ENCODE data around the gene FAM78A.

Gene FAM78A

DNA sequence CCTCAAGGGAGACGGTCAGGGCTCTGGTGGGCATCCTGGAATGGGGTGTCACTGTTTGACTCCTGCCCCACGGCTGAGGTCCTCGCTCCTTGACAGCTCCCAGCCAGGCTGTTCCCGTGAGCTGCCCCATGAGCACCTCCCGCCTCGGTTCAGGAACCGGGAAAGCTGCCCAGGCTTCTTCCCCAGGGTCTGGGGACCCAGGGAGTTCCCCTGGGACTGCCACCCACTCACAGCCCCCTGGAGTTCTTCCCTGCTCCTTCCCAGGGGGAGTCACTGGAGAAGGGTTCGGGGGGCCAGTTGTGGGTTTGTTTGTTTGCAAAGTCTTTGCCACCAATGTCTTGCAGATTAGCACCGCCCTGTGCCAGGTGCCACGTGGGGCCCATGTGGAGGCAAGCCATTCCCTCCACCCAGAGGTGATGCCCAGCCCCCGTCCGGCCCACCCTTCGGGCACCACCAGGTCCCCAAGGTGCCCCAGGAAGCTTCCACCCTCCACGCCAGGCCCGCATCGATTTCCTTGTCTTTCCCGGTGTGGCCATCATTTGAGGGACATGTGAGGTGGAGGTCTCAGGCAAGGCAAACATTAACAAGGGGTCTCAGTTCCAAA lies 14.6 kb upstream of the FAM78A start:
- ChIA-PET CTCF (no interaction called here), POLR2A (ENCODE audit: low non-redundant PET) (no interaction called here)
- no peak overlapping the region for H3K27ac ChIP-seq
- no peak for DNase-seq (ENCODE audit: low spot score)
- TF ChIP-seq CTCF (conservative IDR thresholded peaks at IDR 0.05; ENCODE audit: low read depth), result no peak

- H3K27ac ChIP-seq, result no peak overlapping the region
- TF ChIP-seq CTCF (conservative IDR thresholded peaks at IDR 0.05; ENCODE audit: low read depth), result no peak
- DNase-seq (ENCODE audit: low spot score), result no peak
- POLR2A ChIA-PET (ENCODE audit: low non-redundant PET), result no interaction called here
- CTCF ChIA-PET, result no interaction called here
These were observed 13.9 kb upstream of the FAM78A start for GRCh38 chr9:131290036-131290766.

DNA sequence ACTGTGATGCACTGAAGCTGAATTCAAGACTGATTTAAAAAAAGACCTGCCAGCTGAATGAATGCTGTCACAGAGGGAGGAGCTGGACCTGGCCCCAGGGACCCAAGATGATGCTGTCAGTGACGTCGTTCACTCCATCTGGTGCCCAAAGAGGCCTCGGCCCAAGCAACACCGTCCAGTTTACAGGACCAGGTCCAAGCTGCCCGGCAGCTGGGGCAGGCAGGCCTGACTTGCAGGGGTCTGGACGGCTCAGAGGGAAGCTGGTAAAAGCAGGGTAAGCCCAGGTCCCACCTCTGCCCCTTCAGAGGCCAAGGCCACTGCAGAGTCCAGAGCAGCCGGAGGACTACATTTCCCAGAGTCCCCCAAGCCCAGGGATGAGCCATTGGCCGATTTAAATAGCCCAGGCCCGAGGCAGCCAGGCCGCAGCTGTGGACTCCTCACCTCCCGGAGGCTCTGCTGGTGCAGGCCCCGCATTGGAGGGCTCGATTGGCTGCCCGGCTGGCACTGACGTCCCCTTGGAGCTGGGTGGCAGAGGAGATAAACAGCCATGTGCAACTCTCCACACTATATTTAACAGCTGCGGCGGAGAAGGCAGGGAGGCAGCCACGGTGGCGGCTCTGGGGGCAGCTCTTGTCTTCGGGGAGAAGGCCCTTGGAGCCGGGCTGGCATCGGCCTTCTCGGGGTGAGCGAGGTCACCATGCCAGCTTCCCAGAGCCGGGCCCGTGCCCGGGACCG lies 13.2 kb upstream of the FAM78A start, which contains the start of gene PLPP7:
PLPP7 (plus strand) TSS at position 423 of the 735 bp plus-strand sequence; CDS start at position 698, 275 bp downstream.
- CTCF ChIA-PET, result interaction anchor here (1.6 kb wide), 1 partner anchor 47 kb away, joined by 7 read pairs; no protein-coding TSS in a partner anchor

DNA sequence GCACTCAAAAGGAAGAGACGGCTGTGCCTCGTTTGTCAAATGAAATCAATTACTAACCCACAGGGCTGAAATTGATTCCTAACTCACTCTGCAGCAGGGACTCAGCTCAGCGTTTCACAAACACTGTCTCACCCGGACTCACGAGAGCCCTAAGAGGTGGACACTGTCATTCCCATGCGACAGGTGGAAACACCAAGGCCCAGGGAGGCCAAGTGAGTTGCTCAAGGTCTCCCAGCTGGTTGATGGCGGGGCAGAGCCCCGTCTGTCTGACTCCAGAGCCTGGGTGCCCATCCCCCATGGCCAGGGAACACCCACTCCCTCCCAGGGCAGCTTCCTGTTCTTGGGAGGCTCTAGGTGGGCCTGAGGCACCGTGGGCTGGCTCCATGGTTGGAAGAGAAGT lies 11.9 kb upstream of the FAM78A start:
- DNase-seq (ENCODE audit: low spot score), result no peak
- H3K27ac ChIP-seq, result no peak overlapping the region
- TF ChIP-seq CTCF (conservative IDR thresholded peaks at IDR 0.05; ENCODE audit: low read depth), result no peak
- ChIA-PET POLR2A (ENCODE audit: low non-redundant PET) (interaction anchor here (0.5 kb wide), 1 partner anchor 9 kb away, joined by 4 read pairs; no protein-coding TSS in a partner anchor), CTCF (interaction anchor here (0.7 to 1.6 kb wide), 2 partner anchors 8 to 48 kb away, joined by 3 to 7 read pairs; no protein-coding TSS in a partner anchor)

More for the DNA sequence above, 13.2 kb upstream of the FAM78A start, which contains the start of gene PLPP7:
- DNase-seq (ENCODE audit: low spot score), result no peak
- TF ChIP-seq CTCF (conservative IDR thresholded peaks at IDR 0.05; ENCODE audit: low read depth), result no peak
- POLR2A ChIA-PET (ENCODE audit: low non-redundant PET), result no interaction called here
- no peak within 1 kb of the TSS for H3K27ac ChIP-seq

- H3K27ac ChIP-seq, result no peak overlapping the region
- no peak for DNase-seq (ENCODE audit: low spot score)
- no peak for TF ChIP-seq CTCF (conservative IDR thresholded peaks at IDR 0.05; ENCODE audit: low read depth)
- ChIA-PET CTCF (interaction anchor here (0.8 kb wide), 1 partner anchor 11 kb away, joined by 3 read pairs; no protein-coding TSS in a partner anchor), POLR2A (ENCODE audit: low non-redundant PET) (no interaction called here)
These were observed 11.0 kb upstream of the FAM78A start for GRCh38 chr9:131287359-131287758.

DNA sequence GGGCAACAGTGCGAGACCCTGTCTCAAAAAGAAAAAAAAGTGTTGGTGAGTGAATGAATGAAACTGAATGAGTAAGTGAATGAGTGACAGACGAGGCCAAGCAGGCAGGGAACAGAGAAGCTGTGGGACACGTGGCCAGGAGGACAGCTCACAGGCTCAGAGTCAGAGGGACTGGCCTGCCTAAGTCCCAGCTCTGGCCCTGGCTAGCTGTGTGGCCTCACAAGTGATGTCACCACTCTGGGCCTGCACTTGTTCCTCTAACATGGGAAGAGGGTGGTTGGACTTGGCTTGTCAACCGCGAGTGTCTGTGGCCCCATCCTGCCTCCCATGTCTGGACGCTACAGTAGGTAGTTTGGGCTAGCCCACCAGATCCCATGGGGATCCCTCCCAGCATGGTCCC lies 8.5 kb upstream of the FAM78A start:
- ChIA-PET CTCF (interaction anchor here (0.8 kb wide), 1 partner anchor 307 kb away, joined by 3 read pairs; no protein-coding TSS in a partner anchor), POLR2A (ENCODE audit: low non-redundant PET) (no interaction called here)
- no peak for TF ChIP-seq CTCF (conservative IDR thresholded peaks at IDR 0.05; ENCODE audit: low read depth)
- H3K27ac ChIP-seq, result no peak overlapping the region
- DNase-seq (ENCODE audit: low spot score), result no peak
